ENCODE measurements around the gene PKNOX2.

The PKNOX2 gene

DNA sequence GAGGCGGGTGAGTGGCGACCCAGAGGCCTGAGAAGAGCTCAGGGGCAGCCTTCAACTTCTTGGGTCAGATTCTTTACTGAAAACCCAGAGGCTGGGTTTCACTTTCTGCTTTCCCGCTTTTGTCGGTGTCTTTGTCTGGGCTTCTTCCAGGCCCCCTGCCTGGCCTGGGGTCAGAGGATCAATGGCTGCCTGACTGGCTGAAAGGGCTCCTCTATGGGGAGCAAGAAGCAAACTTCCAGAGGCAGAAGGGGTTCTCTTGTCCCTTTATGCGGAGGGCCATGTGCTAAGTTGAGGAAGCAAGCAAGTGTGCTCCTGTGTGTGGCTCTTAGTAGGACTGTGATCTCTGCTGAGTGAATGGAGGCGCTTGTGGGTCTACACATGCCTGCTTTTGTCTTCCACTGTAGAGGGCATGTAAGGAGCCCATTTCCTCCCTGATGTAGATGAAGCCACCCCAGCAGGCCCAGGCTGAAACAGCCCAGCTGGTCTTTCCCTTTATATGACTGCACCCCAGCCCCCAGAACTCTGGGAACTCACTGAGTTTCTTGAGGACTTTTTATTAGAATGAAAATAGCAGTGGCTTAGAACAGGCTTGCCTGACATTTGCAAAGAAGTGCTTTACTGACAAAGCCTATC lies 1.0 kb upstream of the PKNOX2 start:
- no peaks in the 10 kb centered on the region for H4K20me1 ChIP-seq (ENCODE audit: control insufficient read depth, insufficient read depth, low read depth, low read length)
- no peak for TF ChIP-seq EZH2phosphoT487 (IDR thresholded peaks at IDR 0.05; ENCODE audit: borderline replicate concordance, low read length)
- TF ChIP-seq, protein P1, sequence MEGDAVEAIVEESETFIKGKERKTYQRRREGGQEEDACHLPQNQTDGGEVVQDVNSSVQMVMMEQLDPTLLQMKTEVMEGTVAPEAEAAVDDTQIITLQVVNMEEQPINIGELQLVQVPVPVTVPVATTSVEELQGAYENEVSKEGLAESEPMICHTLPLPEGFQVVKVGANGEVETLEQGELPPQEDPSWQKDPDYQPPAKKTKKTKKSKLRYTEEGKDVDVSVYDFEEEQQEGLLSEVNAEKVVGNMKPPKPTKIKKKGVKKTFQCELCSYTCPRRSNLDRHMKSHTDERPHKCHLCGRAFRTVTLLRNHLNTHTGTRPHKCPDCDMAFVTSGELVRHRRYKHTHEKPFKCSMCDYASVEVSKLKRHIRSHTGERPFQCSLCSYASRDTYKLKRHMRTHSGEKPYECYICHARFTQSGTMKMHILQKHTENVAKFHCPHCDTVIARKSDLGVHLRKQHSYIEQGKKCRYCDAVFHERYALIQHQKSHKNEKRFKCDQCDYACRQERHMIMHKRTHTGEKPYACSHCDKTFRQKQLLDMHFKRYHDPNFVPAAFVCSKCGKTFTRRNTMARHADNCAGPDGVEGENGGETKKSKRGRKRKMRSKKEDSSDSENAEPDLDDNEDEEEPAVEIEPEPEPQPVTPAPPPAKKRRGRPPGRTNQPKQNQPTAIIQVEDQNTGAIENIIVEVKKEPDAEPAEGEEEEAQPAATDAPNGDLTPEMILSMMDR (IDR thresholded peaks at IDR 0.05; ENCODE audit: low read depth, low read length, poor library complexity, severe bottlenecking), result no peak
- no peaks in the 10 kb centered on the region for H3K9me3 ChIP-seq (ENCODE audit: control insufficient read depth, insufficient read depth, low read length)
- no peaks in the 10 kb centered on the region for H3K79me2 ChIP-seq (ENCODE audit: control insufficient read depth, low read length)
- no peaks in the 10 kb centered on the region for H3K9me2 ChIP-seq (replicated peaks; ENCODE audit: control insufficient read depth, low read length)
- H3K27ac ChIP-seq (ENCODE audit: low read depth, low read length), result no peak overlapping the region
- H3K27me3 ChIP-seq (ENCODE audit: control insufficient read depth, low read length), result peaks cover 22% of the 10 kb centered on the region
- no peaks in the 10 kb centered on the region for H3K4me1 ChIP-seq (ENCODE audit: control insufficient read depth, low read length)
- H3K36me3 ChIP-seq (ENCODE audit: control insufficient read depth, low read length), result no peaks in the 10 kb centered on the region
- H3K4me2 ChIP-seq (ENCODE audit: low read length), result no peak overlapping the region
- H3K4me3 ChIP-seq (ENCODE audit: low read length), result no peak overlapping the region
- no peaks in the 10 kb centered on the region for H3F3A ChIP-seq (ENCODE audit: control insufficient read depth, insufficient read depth)

DNA sequence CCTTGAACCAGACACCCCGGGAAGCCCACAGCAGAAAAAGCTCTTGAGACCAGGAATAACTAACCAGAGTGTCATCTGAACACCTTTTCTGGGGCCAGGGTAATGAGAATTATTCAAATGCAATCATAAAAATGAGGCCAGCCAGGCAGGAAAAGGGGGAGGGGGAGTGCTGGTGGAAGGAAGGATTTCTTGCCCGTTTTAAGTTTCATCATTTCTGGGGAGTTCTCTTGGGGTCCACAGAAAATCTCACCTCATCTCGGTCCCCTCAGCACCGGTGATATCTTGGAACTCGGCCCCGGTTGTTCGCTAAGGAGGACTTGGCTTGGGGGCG lies 495 bp upstream of the PKNOX2 start:
- no peak overlapping the region for H3K27ac ChIP-seq (ENCODE audit: low read depth, low read length)
- H3F3A ChIP-seq (ENCODE audit: control insufficient read depth, insufficient read depth), result no peaks in the 10 kb centered on the region
- H3K79me2 ChIP-seq (ENCODE audit: control insufficient read depth, low read length), result no peaks in the 10 kb centered on the region
- no peaks in the 10 kb centered on the region for H4K20me1 ChIP-seq (ENCODE audit: control insufficient read depth, insufficient read depth, low read depth, low read length)
- H3K9me2 ChIP-seq (replicated peaks; ENCODE audit: control insufficient read depth, low read length), result no peaks in the 10 kb centered on the region
- H3K4me1 ChIP-seq (ENCODE audit: control insufficient read depth, low read length), result no peaks in the 10 kb centered on the region
- no peaks in the 10 kb centered on the region for H3K9me3 ChIP-seq (ENCODE audit: control insufficient read depth, insufficient read depth, low read length)
- H3K4me3 ChIP-seq (ENCODE audit: low read length), result no peak overlapping the region
- no peak overlapping the region for H3K4me2 ChIP-seq (ENCODE audit: low read length)
- TF ChIP-seq, protein P1 (IDR thresholded peaks at IDR 0.05; ENCODE audit: low read depth, low read length, poor library complexity, severe bottlenecking), result no peak
- no peak for TF ChIP-seq EZH2phosphoT487 (IDR thresholded peaks at IDR 0.05; ENCODE audit: borderline replicate concordance, low read length)
- peaks cover 22% of the 10 kb centered on the region for H3K27me3 ChIP-seq (ENCODE audit: control insufficient read depth, low read length)
- H3K36me3 ChIP-seq (ENCODE audit: control insufficient read depth, low read length), result no peaks in the 10 kb centered on the region

DNA sequence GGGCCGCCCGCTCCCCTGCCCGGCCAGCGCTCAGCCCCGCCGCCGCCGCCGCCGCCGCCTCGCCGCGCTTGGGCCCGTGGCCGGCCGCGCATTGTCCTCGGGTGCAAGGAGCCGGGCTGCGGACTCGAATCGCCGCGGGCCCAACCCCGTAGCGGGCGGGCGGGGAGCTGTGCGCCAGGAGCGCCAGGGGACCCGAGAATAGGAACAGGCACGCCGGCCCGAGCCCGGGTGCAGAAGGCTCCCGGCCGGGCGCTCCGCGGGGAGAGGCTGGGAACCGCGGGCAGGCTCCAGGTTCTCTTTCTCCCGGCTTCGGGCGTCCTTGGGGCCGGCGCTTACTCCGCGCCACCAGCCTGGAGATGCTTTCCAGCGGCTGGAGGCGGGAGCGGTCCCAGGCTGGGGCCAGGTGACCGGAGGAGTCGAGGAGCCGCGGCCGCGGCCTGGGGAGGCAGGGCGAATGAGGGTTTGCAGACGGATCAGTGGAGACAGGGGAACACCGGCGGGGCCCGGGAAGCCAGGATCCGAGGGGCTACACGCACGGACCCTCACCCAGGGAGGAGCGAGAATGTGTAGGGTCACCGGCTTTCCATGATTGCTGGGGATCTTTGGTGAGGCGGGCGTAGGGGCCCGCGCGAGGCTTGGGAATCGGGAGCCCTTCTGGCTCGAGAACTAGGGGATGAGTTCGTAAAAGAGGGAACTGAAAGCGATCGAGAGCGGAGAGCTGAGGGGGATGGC lies 726 bp downstream of the PKNOX2 start:
- Histone ChIP-seq H3K27ac (ENCODE audit: low read depth, low read length) (no peak overlapping the region), H4K20me1 (ENCODE audit: control insufficient read depth, insufficient read depth, low read depth, low read length) (no peaks in the 10 kb centered on the region), H3K79me2 (ENCODE audit: control insufficient read depth, low read length) (no peaks in the 10 kb centered on the region), H3K36me3 (ENCODE audit: control insufficient read depth, low read length) (no peaks in the 10 kb centered on the region), H3K4me2 (ENCODE audit: low read length) (no peak overlapping the region), H3K9me2 (replicated peaks; ENCODE audit: control insufficient read depth, low read length) (no peaks in the 10 kb centered on the region), H3F3A (ENCODE audit: control insufficient read depth, insufficient read depth) (no peaks in the 10 kb centered on the region), H3K4me1 (ENCODE audit: control insufficient read depth, low read length) (no peaks in the 10 kb centered on the region), H3K27me3 (ENCODE audit: control insufficient read depth, low read length) (peaks cover 30% of the 10 kb centered on the region), H3K9me3 (ENCODE audit: control insufficient read depth, insufficient read depth, low read length) (no peaks in the 10 kb centered on the region), H3K4me3 (ENCODE audit: low read length) (no peak overlapping the region)
- TF ChIP-seq EZH2phosphoT487 (IDR thresholded peaks at IDR 0.05; ENCODE audit: borderline replicate concordance, low read length), result no peak

Data from DOHH2 (cell line).